Kidney capillary endothelial cell (primary cell): ENCODE data around the gene CNRIP1.
A peak's percentile ranks its signal among the peaks of the same experiment; 100 is the strongest.

Experiments used
- DNase-seq: peaks from one replicate; pipeline ENCODE4 v3.0.0-alpha.2; 2018; ENCODE audit warnings: low spot score

The CNRIP1 gene

DNA sequence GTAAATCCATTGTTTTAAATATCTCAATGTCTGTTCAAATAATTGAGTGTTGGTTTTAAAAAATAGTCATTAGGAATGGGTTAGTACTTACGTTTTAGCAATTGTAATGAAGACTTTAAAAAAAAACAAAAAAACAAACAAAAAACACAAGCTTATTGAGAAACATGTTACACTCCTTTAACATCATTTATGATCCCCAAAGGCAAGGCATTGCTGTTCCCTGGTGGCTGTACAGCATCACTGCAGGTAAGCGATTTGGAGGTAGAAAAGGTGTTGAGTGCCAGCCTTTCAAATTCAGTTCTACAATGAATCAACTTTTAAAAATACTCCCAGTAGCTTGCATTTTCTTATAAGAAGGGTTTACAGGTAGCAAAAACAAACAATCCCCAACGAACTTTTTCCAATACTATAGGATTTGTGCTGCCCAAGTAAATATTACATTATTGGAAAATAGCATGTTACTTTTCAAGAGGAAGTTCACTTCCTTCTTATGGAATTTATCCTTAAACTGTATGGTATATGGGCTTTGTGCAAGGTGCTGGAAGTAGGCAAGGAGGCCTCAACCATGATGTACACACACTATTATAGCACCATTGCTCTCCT, 27.5 kb downstream of the CNRIP1 start:
- DNase-seq = no peak

DNA sequence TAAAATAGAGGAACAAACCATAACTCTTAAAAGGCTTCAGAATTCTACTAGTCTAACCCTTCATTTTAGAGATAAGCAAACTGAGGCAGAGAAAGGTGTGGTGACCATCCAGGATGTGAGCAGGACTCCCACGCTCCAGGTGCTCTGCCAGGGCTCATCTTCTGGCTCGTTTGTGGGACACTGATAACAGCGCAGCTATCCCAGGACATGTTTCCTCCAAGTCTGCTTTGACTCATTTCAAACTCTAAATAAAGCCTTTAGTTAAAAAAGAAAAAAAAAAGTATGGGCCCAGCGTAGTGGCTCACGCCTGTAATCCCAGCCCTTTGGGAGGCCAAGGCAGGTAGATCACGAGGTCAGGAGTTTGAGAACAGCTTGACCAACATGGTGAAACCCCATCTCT, 28.4 kb downstream of the CNRIP1 start:
- DNase-seq = no peak

DNA sequence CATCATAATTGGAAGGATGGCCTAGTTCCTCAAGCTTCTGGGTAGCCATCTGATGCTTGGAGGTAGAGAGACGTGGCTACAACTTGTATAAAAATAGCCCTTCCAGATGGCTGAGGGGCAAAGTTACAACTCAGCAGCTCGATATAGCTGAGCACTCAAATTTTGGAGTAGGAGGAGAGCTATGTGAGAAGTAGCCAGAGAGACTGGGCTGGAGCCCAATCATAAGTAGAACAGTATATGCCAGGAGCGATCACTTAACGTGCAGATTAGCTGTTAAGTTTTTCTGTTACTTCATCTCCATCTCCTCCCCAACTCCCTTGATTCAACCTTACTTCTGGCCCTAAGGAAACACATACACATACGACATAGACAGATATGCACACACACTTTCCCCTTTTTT, 28.8 kb downstream of the CNRIP1 start:
- no peak for DNase-seq

DNA sequence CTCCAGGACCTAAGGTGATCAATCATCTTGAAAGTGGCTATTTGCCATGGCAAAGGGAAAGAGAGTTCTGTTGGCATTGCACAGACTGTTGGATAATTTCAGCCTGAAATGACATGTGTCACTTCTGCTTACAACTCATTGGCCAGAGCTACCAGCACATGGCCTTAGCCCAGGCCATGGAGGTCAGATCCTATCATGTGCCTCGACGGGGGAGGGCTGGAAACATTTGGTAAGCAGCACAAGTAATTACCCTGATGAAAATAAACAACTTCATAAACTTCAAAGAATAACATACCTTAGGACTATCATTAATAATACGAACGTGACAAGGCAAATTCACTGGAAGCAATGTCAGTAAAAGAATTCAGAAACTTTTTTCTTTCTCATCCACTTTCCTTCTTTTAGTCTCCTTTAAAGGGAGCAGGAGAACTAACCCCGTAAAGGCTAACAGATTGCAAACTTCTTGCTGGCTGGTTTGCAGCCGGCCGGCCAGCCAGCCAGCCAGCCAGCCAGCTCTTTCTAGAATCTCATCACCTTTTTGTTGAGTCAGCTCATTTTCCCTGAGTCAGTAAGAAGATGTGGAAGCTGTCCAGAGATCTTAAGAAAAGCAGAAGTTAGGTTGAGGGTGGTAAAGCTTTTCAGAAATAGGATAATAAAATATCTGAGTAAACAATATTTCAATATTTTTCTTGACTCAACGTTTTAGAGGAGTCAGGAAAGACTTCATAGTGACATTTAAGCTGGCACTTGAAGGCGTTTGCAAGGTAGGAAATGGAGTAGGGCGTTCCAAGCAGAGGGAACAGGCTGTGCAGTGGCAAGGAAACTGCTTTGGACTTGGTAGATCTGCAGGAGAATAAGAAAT, 31.9 kb downstream of the CNRIP1 start:
- DNase-seq = no peak

DNA sequence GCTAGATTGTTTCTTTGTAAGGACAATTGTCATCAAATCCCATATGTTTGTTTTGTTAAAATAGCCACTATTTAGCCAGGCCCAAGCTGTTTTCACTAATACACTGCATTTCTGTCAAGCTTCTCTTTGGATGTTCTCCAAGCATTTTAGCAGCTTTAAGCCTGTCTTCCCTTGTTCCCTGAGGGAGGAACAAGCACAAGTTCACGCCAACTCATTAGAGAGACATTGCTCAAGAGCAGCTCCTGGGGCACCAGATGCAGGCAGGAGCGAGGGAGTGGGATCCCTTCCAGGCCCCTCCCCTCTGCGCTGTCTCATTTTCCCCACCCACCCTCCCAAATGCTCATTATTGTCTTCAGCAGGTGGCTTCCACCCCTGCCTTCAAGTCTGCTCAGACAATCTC, 34.9 kb downstream of the CNRIP1 start:
- DNase-seq = no peak

DNA sequence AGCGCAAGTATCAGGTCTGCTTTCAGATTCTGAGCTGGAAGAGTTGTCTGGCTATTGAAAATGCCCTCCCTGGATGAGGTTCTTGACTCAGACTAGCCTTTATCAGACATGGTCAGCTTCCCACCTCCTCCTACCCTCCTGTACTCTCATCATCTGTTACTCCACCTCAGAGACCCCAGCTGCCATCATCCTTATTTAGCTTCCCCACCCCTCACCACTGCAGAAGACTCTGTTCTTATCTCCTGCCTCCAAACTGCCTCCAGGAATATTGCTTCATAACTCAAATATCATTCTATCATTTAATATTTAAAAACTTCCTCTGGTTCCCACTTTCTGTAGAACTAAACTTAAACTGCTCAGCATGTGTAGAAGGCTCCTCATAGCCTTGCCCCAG, 36.3 kb downstream of the CNRIP1 start:
- DNase-seq = no peak

DNA sequence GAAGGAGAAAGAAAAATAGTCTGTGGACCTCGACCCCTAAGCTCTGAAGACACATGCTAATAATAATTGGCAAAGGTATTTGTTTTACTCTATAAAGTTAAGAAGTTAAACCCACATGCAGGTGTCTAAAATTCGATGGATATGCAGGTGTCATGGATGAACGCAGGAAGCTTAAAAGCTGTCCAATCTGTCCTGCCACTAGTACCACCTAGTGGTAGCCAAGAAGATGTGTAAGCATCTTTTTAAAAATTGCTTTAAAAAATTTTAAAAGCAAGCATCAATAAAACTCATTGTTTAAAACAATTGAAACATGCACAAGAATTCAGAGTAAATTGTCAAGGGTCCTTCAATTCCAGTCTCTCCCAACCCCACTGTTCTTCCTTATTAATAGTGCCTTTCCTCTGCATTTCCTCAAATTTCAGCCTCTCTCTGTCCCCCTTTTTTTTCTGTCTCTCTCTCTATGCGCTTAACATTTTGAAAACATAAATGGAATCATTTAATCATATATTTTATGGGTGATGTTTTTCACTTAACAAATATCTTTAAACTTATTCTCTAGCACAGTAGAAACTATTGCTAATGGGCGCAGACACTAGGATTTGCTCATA, 36.8 kb downstream of the CNRIP1 start:
- peak; percentile 50 for DNase-seq

DNA sequence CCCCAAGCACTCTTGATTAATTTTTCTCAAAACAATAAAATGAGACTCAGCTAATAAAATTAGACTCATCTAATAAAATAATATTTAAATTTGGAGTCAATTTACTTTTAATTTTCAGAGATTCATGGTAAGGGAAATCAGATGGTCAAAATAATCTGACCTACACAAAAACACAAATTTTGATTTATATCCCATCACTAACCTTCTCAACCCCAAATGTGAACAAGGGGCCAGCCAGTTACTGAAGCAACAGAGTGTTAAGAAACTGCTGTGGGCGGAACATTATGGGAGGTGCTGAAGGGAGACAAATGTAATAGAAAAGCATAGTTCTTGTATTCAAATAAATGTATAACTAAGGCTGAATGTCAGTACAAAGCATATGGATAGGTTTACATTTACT, 39.0 kb downstream of the CNRIP1 start:
- DNase-seq = no peak

DNA sequence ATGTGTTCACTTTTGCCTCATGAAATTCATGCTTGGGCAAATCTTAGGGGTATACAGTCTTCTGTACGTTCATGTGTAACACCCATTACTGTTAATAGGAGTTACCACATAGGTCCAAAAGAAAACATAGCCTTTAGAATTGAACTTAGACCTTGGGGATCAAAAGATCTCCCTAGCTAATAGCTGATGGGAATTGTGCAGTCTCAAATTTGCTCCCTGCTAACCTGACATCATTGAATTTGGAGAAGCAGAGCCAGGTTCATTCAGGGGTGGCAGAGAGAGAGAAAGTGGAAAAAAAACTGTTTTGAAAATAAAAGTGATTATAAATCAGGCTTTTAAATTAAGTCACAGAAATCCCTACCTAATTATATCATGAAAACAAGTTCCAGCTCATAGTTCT, 39.4 kb downstream of the CNRIP1 start:
- DNase-seq = no peak

DNA sequence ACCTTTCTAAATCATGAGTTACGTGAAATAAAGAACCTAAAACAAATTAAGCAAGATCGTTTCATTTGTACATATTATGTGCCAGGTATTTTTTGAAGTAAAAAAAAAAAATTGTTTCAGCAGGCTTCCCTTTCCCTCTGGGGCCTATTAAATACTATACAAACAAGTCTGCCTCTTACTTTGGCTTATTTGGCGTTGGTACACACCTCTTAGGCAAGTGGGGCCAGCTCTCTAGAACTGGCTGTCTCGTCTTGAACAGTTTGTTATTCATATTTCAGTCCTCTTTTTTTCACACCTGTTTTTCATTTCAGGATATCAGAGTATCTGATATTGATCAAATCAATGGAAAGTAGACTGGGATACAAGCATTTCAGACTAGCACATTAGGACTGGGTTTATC, 40.1 kb downstream of the CNRIP1 start:
- DNase-seq = no peak

DNA sequence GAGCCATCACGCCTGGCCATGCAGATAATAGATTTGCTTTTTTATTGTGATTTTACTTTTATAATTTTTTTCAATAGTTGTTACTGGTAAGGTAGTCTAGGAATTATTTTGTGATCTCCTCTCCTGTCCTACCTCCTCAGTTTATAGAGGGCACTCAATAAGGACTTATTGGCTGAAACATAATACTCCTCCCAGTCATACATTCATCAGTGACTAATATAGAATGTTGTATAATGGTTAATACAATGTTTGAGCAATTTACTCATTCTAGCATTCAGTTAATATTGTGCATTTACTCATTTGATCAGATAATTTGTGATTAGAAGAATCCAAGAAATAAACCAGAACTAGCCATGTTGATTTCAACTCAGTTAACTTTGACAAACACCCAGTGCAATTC, 41.6 kb downstream of the CNRIP1 start:
- no peak for DNase-seq

DNA sequence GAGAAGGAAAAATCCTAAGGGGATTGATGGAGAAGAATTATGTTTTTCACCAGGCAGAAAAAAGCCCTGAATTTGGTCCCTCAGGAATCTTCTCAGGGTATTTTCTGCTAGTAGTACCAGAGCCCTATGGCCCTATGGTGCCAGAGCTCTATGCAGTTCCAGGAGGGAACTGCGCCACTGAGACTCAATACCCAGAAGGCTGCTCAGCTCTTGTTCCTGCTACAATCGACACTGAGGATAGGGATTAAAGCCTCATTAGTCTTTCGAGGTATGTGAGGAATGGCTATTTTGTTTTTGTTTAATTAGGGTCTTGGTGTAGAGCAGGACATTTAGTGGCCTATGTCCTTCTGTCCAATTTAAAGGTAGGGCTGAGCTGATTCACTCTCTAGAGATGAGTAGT, 45.7 kb downstream of the CNRIP1 start:
- no peak for DNase-seq

DNA sequence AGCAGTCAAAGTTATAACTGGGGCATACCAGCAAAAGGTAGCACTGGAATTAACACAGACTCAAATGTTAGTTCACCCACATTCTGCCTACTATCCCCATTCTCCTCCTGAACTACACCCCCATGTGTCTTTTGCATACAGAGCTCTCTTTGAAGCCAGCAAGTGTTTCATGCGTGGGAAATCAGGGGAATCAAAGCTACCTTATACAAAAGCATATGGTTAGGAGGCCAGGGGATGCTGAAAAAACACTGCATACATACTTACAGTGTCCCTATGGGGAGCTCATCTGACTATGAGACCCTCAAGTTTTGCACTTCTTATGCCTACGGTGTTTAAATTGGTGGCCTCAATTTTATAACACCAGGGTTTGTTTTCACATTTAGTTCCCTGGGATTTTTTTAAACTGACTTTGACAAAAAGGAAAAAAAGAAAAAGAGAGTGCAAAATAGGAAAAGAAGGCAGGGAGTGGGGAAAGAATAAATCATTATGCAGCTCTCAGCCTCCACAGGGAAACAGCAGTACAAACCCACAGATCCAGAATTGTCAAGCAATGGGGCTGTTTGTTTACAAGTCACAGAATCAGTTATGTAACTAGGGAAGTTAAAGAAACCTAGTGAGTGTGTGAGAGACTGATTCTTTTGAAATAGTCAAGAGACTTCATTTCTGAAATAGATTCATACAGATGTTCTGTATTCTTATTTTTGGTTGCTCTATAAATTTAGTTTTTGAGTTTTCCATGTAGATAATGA, 47.3 kb downstream of the CNRIP1 start:
- no peak for DNase-seq

DNA sequence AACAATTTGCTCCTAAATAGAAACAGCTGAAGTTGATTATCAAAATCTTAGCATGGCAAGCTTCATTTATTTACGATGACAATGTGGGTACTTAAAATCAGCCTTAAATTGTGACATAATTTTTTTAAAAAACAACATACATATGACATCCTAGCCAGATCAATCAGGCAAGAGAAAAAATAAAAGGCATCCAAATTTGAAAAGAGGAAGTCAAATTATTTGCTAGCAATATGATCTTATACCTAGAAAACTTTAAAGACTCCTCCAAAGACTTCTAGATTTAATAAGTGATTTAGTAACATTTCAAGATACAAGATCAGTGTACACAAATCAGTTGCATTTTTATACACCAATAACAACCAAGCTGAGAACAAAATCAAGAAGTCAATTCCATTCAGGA, 53.1 kb downstream of the CNRIP1 start:
- no peak for DNase-seq

DNA sequence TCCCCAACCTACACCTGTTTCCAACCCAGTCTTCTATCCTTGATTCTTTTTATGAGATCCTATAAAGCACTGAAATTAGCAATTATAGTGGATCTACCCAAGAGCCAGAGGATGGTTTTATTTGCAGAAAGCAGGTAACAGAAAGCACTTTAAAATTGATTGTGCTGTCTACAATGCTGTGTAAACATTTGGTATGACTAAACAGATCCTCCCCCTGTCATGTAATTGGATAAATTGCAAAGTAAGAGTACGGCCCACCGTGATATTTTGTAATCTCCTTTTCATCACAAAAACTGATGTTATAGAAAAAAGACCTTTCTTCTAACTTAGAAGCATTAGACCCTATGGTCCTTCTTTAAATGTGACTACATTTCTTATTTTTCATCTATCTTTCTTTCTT, 56.1 kb downstream of the CNRIP1 start:
- no peak for DNase-seq

DNA sequence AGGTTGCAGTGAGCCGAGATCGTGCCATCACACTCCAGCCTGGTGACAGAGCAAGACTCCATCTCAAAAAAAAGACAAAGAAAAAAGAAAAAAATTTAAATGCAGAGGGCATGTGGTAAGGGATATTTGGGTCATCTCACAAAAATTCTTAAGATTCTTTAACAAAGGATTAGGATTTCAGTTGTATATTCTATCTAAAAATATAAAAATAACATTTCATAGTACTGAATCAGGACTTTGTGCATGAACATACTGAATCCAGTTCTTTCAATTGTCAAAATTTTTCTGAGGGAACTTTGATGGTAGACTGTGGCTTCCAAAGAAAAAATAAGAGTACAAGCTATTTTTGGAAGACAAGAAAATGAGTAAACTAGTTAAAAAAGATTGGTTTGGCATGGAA, 60.9 kb downstream of the CNRIP1 start:
- no peak for DNase-seq

DNA sequence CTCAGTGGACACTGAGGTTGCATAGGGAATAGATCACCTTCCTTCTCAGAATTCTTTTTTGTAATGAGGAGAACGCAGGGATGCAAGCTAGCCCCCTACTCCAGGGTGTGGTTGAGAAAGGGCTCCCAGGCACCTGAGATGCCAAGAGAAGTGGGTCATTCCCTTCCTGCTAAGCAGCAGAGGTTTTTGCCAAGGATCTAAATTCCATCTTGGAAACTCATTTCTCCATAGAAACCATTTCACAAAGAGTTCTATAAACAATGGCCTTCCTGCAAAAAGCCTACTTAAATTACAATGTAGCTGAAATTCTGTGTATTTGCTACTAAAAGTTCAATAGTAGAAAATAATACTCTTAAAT, 63.7 kb downstream of the CNRIP1 start:
- DNase-seq = peak; percentile 37

DNA sequence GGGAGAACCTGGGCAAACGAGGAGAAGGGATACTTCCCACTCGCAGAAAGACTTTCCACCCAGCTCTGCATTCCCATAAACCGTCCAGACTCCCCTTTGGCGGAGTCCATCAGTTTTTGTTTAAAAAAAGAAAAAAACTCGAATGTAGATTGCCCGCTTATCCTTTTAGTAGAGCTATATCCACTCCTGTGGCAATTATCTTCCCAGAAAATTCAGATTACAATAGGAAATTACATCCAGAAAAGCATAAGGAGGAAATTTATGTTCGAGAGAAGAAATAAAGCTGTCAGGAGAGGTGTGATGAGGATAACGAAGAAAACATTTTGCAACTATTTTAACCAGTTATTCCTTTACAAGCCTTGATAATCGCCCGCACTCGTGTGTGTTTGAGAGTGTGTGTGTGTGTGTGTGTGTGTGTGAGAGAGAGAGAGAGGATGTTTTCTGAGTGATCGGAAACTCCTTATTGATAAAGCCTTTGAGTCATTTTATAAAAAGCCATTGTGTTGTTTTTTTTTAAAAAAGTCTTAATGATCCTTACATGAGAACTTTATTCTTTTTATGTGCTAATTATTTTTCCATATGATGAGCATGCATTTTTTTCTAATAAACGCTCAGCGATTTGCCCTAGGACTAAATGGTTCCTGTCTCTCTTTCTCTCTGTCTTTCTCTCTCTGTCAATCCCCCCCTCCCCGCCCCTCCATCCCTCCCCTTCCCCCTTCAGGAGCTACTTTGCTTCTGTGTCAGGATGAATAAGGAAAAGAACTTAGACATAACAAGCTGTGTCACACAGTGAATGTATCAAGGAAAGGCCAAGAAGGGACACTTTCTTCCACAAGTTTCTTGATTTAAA, 66.3 kb downstream of the CNRIP1 start:
- no peak for DNase-seq

DNA sequence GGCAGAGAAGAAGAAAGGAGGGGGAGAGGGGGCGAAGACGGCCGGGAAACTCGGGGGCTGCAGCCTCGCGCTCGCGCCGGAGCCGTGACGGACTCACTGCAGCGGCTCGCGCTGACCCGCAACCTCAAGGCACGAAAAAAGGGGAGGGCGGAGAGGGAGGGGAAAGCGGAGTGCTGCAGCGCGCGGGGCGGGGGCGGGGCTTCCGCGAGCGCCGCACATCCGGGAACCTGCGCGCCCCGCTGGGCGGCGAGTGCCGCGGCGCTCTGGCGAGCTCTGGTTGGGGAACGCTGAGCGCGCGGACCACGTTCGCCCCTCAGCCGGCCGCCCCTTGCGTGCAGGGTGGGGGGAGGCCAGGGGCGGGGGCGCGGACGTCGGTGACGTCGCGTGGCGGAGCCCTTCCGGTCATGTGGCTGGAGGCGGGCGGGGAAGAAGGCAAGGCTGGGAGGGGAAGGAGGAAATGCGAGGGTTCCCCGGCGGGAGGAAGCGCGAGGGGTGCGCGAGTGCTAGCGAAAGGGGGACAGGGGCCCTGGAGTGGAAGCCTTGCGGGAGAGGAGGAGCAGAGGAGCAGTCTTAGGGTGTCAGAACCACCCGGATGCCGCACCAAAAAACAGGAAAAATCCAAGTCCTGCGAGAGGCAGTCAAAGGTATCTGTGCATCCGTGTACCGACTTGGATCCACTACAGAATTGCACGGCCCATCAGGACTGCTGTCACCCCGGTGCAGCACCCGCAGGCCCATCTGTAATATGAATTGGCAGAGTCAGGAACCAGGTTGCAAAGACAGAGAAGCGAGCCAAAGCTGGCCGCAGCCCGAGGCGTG, 67.1 kb downstream of the CNRIP1 start, which contains the start of gene PPP3R1:
PPP3R1 (minus strand) TSS at position 133 of the 819 bp plus-strand sequence. CDS start 405 bp downstream, outside the sequence.
- DNase-seq = peak; percentile 90

DNA sequence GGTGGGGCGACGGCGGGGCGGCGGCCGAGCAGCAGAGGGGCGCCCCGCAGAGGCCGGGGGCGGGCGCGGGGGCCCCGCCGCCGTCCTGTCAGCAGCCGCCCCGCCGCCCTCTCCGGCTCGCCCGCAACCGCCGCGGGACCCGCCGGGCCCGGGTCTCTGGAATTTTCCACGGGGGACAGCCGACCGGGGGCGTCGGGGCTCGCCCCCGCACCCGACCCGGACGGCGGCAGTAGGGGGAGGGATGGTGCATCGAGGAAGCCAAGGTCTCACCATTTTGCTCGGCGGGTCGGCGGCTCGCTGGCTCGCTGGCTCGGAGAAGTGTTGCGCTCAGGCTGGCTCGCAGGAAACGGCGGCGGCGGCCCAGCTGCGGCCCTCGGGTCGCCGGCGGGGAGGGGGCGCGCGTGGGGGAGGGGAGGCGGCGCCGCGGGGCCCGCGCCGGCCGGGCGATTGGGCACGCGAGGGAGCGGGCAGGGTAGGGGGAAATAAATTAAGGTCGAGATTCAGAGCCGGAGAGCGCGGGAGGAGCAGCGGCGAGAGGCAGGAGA, 67.8 kb downstream of the CNRIP1 start:
- no peak for DNase-seq
